NCI-H1105 treated with DMSO at 0.1 percent for 48 hours (cell line): ENCODE results near the gene SLC37A3.

Source experiments
- DNase-seq: peaks from one replicate; lab custom pipeline; 2025; lab: John Stamatoyannopoulos, UW

Gene SLC37A3

DNA sequence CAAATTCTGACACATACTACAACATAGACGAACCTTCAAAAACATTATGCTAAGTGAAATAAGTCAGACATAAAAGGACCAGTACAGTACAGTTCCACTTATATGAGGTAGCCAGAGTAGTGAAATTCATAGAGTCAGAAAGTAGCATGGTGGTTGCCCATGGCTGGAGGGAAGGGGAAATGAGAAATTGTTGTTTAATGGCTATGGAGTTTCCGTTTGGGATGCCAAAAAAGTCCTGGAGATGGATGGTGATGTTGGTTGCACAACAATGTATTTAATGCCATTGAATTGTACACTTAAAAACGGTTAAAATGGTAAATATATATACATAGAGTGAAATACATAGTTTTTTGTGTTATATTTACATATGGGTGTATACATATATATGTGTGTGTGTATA is 2.1 kb upstream of the SLC37A3 start:
- no peak for DNase-seq

DNA sequence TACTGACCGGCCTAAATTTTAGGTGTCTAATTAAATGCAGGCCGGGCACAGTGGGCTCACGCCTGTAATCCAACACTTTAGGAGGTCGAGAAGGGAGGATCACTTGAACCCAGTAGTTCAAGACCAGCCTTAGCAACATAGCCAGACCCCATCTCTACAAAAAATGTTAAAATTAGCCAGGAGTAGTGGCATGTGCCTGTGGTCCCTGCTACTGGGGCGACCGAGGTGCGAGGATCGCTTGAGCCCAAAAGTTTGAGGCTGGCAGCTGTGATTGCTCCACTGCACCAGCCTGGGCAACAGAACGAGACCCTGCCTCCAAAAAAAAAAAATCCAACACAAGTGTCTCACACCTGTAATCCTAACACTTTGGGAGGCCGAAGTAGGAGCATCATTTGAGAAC is 491 bp upstream of the SLC37A3 start:
- no peak for DNase-seq

DNA sequence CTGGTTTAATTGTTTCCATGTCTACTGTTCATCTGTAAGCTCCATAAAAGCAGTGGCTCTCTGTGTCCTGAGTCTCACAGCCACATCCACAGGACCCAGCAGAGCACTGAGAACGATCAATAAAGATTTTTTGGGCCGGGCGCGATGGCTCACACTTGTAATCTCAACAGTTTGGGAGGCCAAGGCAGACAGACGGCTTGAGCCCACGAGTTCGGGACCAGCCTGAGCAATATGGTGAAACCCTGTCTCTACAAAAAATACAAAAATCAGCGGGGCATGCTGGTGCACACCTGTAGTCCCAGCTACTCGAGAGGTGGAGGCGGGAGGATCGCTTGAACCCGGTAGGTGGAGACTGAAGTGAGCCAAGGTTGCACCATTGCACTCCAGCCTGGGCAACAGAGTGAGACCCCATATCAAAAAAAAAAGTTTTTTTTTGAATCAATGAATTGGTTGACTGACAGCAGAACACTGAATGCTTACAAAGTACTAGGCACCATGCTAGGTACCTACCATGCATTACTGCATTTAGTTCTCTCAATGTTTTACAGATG is 4.5 kb downstream of the SLC37A3 start:
- DNase-seq, result no peak

DNA sequence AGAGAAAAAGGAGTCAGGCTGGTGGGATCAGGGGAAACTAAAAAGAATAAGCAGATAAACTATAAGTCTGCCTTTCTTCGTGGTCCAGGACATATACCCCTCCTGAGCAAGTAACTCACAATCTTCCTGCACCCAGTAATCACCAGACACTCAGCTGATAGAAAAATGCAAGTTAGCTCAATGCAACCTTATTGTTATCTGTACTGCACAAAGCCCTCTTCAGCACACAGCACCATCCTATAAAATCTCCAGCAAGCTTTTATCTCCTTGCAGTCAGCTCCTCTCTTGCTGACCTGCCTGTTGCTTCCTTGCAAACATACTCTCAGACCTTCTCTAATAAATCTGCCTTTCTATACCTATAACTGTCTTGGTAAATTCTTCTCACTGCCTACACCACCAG is 6.7 kb downstream of the SLC37A3 start:
- DNase-seq, result no peak

DNA sequence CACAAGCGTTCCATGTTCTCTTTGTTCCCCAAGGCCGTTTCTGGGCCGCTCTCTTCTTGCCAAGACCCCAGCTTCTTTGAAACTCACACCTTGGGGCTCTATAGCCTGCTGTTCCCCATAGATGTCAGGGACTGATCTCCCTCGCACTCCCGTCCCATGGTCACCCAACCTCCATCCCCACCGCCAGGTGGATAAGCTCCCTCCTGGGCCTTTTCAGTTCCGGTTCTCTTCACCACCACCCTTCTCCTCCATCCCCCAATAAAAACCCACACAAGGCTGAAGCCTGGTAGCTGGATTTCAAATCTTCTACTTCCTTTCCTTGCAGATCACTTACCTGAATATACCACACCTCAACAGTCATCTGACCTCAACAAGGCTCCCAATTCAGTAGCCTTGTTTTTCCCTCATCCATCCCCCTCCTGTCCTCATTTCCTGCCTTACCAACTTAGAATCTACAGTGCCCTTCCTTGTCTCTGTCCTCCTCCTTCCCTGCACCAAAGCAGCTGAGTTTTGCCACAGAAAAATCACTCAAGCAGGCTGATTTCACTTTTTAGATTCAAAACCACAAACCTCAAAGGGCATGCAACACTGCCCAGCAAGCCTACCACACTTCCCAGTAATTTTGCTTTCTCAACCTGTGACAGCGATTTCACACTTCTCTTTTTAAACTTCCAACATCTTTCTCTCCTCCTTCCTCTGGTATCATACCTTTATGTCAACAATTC is 7.7 kb downstream of the SLC37A3 start:
- DNase-seq, result no peak

DNA sequence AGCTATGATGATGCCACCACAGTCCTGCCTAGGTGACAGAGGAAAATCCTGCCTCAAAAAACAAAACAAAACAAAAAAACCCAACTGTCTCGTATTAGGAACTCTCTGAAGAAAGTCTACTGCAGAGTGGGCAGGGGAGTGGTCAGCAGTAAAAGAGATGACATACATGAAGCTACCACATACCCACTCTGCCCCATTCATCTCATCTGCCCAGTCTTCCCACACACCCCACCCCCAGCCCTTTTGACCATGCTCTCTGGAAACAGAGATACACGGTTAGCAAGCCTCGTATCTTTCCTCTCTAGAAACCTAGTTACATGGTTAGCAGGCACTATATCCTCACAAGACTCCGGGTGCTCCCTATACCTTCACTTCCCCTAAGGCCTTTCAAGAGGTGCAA is 8.3 kb downstream of the SLC37A3 start:
- DNase-seq, result no peak

DNA sequence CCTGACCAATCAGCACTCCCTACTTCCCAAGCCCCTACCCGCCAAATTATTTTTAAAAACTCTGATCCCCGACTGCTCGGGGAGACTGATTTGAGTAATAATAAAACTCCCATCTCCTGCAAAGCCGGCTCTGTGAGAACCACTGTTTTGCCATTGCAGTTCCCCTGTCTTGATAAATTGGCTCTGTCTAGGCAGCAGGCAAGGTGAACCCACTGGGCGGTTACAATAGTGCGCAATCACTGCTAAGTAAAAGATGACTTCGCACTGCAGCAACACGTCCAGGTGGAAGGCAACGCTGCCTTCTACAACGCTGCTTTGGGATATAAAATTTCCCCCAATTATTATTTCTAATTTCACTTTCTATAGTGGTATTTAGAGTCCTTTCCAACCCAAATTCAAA is 8.9 kb downstream of the SLC37A3 start:
- DNase-seq, result no peak

DNA sequence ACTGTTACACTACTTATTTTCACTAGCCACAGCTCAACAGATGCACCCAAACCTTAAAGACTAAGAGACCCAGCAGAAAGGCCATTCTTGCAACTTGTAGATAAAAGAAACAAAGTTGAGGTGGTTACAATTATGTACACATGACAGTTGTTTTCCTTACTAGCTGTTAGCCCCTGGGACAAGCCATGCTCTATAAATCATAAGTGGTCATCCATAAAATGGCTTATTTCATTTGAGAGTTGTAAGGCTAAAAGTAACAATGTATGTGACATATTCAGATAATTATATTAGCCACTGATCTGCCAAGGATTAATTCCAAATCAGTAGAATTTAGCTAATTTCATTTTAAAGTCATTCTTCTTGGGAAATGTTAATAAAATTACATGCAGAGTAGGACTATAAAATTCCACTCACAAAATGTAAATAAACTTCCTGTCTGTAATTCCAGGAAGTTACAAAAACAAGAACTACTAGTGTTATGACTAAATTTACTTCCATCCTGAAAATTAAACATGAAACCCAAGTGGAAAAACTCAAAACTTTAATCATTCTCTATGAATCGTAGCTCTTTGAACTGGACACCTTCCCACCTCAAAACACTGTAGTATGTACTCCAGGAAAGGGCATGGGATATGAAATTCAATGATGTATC is 13.3 kb downstream of the SLC37A3 start:
- DNase-seq, result no peak

DNA sequence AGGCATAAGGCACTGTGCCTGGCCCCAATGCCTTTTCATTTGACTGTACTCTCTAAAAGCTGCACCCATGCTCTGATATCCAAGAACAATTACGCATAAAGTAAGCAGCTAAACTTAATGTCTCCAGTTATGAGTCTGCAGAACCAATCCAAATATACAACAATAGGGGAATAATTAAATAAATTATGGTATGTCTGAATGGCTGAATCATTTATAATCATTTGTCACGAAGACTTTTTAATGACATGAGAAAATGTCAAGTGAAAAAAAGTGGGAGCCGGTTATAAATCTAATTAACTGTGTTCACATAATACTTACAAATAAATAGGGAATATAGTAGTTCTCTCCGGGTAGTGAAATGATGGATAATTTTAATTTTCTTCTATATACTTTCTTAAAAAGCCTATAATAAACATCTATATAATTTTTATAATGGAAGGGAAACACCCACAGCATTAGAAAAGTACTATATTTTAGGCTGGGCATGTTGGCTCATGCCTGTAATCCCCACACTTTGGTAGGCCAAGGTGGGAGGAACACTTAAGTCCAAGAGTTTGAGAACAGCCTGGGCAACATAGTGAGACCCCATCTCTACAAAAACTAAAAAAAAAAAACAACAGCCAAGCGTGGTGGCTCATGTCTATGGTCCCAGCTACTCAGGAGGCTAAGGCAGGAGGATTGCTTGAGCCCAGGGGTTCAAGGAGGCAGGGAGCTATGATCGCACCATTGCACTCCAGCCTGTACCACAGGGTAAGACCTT is 14.2 kb downstream of the SLC37A3 start:
- peak; percentile 51 for DNase-seq

DNA sequence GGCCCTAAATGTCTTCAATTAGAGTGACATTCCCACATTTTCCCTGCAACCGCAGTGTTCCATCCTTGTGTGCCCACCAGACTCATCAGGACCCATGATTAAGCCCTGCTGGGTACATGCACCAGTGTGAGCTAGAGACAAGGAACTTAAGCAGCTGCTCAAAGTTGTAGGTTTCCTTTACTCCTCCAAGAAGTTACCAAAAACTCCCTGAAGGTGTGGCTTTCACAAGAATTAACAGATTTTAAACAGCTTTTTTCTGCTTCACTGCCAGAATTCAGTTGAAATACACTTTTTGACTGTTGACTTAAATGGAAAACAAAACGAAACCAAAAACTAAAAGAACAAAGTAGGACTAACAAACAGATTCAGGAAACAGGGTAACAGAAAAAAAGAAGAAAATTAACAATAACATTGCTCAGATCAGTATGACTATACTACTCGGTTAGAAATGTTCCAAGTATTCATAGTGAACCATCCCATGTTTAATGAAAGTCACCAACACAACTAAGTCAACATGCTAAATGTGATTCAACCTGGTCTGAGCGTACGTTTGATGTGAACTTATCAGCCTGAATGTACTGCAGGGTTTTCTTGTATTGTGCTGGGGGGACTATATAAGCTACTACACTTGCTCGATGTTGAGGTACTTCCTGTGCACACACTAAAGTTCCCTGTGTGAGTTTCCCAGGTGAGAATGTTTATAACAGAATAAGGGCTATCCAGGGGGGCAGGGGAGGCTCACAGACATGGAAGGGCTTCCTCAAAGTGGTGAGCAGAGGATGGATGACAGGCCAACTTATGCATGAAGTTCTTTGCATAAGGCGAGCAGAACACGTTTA is 22.2 kb downstream of the SLC37A3 start:
- no peak for DNase-seq

DNA sequence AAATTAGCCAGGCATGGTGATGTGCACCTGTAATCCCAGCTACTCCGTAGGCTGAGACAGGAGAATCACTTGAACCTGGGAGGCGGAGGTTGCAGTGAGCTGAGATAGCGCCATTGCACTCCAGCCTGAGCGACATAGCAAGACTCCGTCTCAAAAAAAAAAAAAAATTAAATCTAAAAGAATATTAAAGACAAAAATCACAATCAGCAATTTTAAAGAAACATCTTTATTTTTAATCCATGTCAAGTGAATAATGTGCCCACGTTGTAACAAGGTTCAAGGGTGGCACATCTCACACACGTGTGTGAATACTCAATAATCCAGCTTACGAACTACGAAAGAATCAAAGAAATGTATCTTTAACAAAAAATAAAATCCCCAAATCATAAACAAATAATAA is 23.0 kb downstream of the SLC37A3 start:
- no peak for DNase-seq

DNA sequence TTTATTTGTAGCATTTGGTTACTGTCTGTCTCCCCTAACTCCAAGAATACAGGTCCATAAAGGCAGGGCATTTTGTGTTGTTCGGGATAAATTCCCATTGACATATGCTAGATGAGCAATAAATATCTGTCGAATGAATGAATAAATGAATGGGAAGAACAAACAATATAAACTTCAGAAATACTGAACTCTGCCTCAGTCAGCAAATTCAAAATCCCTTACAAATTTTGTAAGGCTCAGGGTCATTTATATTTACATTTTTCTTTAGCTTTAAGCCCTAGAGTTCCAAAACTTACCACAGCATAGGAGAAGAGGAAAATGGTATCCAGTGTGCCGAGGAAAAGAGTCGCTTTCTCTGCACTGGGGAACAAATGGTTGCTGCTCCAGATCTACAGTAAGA is 29.0 kb downstream of the SLC37A3 start:
- DNase-seq, result no peak

DNA sequence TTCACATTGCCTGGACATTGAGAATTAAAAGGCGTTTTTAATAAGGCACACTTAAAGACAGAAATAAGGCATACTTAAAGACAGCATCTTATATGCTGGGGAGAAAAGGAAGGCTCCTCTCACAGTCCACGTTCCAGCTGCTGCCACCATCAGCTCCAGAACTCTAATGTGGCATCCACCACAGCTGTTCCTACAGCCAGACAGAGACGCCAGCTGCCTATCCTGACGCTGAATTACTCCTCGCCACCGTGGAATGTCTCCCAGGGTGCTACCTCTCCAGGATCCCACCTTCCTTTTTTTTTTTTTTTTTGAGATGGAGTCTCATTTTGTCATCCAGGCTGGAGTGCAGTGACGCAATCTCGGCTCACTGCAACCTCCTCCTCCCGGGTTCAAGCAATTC is 30.8 kb downstream of the SLC37A3 start:
- DNase-seq, result no peak

DNA sequence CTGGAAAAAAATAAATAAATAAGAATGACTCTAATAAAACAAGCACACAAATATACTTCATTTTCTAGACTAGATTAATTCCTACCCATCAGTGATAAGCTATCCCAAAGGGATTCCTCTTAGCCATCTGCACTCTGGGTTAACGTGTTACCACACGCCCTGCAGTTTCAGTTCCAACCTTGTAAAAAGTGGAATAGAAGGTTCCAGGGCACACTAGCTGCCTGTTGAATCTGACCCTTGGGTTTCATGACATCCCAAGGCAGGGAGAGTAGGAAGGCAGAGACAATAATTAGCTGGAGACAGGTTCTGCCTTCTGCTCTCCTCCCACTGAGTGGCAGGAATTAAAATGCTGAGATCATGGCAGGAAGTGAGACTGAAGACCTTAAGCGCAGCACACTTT is 33.5 kb downstream of the SLC37A3 start:
- DNase-seq, result peak; percentile 69

DNA sequence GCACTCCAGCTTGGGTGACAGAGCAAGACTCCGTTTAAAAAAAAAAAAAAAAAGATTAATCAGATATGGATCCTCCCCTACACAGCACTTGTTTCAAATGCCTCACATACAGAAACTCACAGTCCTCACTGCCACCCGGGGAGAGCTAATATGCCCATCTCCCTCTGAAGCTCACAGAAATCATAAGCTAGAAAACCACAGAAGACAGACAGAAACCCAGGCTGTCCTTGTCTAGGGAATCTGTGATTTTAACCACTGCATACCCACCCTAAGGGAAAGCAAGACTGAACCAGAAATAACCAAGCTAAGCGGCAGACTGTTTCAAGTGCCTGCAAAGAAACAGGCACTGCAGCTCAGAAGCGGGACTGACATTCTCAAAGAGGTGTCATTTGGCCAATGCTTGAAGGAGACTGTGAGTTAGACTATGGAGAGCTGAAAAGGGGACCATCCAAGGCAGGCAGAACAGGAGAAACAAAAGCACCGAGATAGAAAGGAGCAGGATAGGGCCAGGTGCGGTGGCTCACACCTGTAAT is 37.6 kb downstream of the SLC37A3 start:
- no peak for DNase-seq

DNA sequence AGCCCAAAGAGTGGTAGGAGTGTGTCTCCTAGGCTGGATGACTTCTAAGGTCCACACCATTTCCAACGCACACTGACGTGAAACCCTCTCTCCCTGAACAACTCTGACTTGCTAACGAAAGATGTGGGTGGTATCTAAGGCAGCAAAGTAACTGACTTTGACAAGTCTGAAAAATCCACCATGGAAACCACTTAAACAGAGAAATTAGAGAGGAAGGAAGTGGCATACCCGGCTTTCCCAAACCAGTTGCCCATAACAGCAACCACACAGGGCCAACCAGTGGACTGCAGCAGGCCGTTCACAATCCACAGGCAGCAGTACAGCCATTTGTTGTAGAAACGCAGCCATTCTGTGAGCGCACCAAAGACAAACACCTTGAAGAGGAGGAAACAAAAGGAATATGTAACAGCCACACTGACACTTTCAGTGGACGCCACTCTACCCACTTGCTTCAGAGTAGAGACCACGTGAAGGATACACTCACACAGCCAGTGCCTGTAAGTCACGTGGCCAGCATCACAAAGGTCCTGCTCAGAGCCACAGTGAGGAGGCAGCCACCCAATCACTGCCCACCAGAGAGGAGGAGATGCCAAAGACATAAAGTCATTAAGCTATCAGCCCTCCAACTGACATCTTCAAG is 39.8 kb downstream of the SLC37A3 start:
- DNase-seq, result no peak

DNA sequence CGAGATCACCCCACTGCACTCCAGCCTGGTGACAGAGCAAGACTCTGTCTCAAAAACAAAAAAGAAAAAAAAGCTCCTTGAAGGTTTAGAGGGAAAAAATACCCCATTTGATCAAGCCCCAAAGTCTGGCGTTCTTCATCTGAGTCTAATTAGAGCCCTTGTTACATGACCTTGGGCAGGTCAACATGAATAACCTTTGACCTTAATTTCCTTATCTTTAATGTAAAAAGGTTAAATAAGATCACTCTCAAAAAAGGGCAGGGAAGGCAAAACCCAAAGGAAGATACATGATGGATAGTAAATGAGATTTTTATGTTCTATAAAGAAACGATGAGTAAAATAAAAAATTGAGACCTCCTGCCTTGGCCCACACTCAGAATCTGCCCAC is 40.3 kb downstream of the SLC37A3 start:
- DNase-seq, result no peak

DNA sequence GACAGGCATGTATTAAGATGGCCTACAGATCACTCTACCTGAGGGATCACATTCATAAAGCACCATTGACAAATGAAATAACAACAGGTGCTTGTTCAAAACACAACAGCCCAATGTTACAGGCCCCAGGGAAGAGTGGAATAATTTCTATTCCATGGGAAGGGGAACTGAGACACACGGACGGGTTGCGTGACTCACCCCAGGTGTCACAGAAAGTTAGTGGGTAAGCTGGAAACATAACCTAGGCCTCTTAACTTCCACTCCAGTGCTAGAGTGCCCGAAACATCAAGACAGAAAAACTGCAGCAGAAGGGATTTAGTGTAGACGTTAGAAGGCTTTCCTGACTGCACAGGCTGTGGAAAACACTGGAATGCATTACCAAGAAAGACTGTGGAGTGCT is 48.3 kb downstream of the SLC37A3 start:
- DNase-seq, result no peak

DNA sequence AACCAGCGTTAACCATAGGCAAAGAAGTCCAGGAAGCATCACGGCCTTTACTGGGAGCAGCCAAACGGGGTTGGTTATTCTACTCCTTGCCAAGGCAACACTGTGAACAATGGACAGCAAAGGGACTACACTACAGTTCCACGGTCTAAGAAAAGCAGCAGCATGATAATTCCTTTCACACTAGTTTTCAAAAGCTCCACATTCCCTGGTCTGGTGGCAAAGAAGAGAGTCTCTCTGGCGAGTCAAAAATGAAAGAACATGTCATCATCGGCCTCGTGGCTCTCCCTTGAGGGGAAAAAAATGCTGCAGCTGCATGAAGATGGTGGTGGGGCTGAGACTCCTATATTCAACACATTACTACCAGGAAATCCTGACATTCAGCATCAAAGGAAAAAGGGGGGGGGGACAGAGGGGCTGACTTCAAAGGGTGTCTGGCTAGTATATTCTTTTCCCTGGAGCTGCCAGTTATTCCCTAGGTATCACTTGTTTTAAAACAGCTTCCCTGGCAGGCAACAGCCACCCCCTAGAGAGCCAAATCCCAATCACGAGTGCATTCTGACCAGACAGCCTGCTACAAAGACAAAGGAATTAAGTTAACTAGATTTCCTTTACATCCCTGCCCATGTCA is 49.1 kb downstream of the SLC37A3 start:
- no peak for DNase-seq

DNA sequence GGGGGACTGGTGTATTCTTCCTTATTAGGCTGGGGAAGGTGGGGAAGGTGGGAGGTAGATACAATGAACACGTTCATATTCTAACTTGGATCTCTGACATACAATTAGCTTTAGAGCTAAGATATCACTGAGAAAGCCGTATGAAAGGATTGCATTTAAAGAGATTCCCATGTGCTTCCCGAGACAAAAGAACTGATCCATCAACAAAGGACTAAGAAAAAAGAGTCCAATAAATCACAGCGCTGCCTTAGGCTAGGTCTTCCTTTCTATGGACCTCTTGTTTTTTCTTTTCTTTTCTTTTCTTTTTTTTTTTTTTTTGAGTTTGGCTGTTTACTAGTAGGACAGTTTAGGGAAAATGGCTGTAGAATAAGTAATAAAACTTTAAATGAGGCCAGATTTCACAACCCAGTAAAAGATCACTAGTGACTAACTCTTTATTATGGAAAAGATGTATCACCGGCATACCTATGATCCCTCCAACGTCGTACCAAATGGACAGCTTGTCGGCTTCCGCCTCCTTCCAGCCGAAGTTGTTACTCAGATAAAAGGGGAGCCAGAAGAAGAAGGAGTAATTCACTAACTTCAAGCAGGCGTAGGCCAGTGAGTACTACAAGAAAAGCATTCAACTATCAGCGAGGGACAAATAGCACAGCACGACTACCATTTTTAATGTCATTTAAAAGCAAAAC is 50.0 kb downstream of the SLC37A3 start:
- DNase-seq, result no peak
